ENCODE results near the gene SCAMP2.

The SCAMP2 gene

DNA sequence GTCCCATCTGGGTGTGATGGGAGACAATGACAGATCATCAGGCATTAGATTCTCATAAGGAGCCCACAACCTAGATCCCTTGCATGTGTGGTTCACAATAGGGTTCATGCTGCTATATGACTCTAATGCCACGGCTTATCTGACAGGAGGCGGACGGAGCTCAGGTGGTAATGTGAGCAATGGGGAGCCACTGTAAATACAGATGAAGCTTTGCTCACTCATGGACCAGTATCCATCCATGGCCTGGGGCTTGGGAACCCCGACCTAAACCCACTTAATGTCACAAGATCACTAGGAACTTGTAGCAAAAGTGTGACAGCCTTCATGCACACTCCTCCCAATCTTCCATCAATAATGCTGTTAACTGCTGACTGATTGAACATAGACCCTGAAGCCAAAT is 35.5 kb upstream of the SCAMP2 start:
- no peak overlapping the region for H2AFZ ChIP-seq
- H3K79me2 ChIP-seq: no peaks in the 10 kb centered on the region
- H3K4me3 ChIP-seq (ENCODE audit: low read depth, low read length): no peak overlapping the region
- TF ChIP-seq, protein P1, sequence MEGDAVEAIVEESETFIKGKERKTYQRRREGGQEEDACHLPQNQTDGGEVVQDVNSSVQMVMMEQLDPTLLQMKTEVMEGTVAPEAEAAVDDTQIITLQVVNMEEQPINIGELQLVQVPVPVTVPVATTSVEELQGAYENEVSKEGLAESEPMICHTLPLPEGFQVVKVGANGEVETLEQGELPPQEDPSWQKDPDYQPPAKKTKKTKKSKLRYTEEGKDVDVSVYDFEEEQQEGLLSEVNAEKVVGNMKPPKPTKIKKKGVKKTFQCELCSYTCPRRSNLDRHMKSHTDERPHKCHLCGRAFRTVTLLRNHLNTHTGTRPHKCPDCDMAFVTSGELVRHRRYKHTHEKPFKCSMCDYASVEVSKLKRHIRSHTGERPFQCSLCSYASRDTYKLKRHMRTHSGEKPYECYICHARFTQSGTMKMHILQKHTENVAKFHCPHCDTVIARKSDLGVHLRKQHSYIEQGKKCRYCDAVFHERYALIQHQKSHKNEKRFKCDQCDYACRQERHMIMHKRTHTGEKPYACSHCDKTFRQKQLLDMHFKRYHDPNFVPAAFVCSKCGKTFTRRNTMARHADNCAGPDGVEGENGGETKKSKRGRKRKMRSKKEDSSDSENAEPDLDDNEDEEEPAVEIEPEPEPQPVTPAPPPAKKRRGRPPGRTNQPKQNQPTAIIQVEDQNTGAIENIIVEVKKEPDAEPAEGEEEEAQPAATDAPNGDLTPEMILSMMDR (IDR thresholded peaks at IDR 0.05): no peak
- H3K27me3 ChIP-seq (ENCODE audit: control insufficient read depth, insufficient read depth, low read length): no peaks in the 10 kb centered on the region
- H3K9me3 ChIP-seq (ENCODE audit: control insufficient read depth, low read length): no peaks in the 10 kb centered on the region
- no peaks in the 10 kb centered on the region for H3K36me3 ChIP-seq (ENCODE audit: control insufficient read depth, insufficient read depth, low read length)
- H3K4me2 ChIP-seq (ENCODE audit: low read length): no peak overlapping the region
- H3K9ac ChIP-seq: no peak overlapping the region
- peaks cover 5% of the 10 kb centered on the region for H3K4me1 ChIP-seq
- H3K27ac ChIP-seq: no peak overlapping the region

DNA sequence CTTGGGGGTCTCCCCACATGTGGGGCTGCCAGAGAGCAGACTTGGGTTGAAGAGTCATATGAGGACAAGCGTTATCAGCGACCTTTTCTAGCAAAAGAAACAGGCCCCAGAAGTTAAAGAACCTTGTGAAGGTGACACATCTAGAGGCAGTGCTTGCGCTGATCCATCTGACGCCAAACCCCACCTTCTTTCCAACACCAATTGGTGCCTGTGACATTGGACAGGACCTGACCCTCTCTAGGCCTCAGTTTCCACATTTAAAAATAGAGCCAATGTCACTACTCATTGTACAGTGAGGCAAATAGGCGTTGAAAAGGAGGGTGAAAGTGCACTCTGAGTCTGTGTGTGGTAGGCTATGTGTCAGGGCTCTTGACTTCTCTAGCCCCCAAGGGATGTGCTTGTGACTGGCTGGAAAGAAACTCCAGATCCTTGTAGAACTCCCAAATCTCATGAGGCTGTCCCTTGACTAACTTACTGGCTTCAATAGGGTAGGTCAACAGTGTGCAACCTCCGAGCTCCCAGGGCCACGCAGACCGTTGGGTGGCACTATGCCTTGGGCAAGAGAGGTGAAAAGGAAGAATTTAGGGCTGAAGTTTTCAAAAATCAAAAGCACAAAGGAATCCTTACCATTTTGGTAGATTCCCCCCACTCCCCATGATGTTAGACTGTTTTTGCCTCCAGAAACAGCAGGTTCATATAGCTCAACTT is 34.2 kb upstream of the SCAMP2 start:
- H2AFZ ChIP-seq: peak overlapping the region; percentile 97
- H3K4me2 ChIP-seq (ENCODE audit: low read length): peak overlapping the region; percentile 93
- H3K27me3 ChIP-seq (ENCODE audit: control insufficient read depth, insufficient read depth, low read length): no peaks in the 10 kb centered on the region
- H3K9me3 ChIP-seq (ENCODE audit: control insufficient read depth, low read length): no peaks in the 10 kb centered on the region
- peak overlapping the region; percentile 90 for H3K27ac ChIP-seq
- H3K9ac ChIP-seq: peak overlapping the region; percentile 67
- H3K4me1 ChIP-seq: peaks cover 5% of the 10 kb centered on the region
- TF ChIP-seq, protein P1 (IDR thresholded peaks at IDR 0.05): no peak
- H3K4me3 ChIP-seq (ENCODE audit: low read depth, low read length): peak overlapping the region; percentile 74
- no peaks in the 10 kb centered on the region for H3K36me3 ChIP-seq (ENCODE audit: control insufficient read depth, insufficient read depth, low read length)
- H3K79me2 ChIP-seq: no peaks in the 10 kb centered on the region

DNA sequence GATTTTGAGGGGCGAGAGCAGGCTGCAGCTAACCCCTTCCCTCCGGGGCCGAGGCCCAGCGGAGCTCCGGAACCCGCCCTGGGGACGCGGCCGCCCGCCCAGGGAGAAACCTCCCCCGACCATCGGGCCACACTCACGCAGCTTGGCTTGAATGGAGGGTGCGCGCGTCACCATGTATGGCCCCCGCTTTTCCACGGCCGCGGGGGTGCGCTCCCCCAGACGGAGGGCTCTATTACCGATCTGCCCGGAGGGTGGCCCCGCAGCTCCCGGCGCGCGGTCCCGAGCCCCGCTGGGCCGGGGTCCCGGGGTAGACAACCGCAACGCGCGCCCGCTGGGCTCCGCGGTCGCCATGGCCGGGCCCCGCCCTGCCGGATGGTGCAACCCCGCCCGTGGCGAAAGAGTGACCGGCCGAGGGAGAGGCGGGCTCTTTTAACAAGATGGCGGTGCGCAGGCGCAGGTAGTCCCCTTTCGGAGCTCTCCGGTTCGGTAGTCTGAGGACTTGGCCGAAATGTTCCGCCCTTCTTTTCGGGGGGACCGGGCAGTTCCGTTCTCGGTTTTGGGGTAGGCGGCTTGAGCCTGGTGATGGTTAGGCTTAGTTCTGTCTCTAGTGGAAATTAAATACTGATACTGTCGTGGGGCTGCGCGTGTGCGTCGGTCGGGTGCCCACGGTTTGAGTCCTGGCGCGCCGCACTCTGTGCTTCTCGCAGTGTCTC is 33.4 kb upstream of the SCAMP2 start, which contains the start of gene FAM219B:
TSS of gene FAM219B (minus strand) at position 402 of the 713 bp plus-strand sequence. CDS start at position 351, 51 bp downstream.
- H3K4me1 ChIP-seq: peaks cover 5% of the 10 kb centered on the region
- peak within 1 kb of the TSS; percentile 74 for H3K4me3 ChIP-seq (ENCODE audit: low read depth, low read length)
- no peaks in the 10 kb centered on the region for H3K36me3 ChIP-seq (ENCODE audit: control insufficient read depth, insufficient read depth, low read length)
- peak within 1 kb of the TSS; percentile 90 for H3K27ac ChIP-seq
- H3K79me2 ChIP-seq: no peaks in the 10 kb centered on the region
- H2AFZ ChIP-seq: peak within 1 kb of the TSS; percentile 97
- no peaks in the 10 kb centered on the region for H3K9me3 ChIP-seq (ENCODE audit: control insufficient read depth, low read length)
- peak within 1 kb of the TSS; percentile 93 for H3K4me2 ChIP-seq (ENCODE audit: low read length)
- H3K27me3 ChIP-seq (ENCODE audit: control insufficient read depth, insufficient read depth, low read length): no peaks in the 10 kb centered on the region
- H3K9ac ChIP-seq: peak within 1 kb of the TSS; percentile 67
- TF ChIP-seq, protein P1 (IDR thresholded peaks at IDR 0.05): no peak

DNA sequence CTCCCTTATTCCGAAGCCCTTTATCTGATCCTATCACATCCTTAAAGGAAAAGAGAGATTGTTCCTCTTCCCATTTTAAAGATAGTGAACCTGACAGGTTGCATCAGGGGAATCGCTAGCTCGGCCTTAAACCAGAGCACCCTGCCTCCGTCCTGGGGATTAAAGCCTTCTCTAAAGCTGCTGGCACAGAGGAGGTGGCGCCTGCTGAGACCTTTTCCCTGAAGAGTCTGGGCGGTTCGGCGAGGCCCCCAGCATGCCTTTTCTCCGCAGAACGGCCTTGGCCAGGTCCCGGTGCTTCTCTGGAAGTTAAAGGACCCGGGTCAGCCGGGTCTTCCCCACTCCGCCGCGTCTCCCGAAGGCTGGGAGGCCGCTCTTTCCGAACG is 32.9 kb upstream of the SCAMP2 start:
- Histone ChIP-seq H3K4me2 (ENCODE audit: low read length) (peak overlapping the region; percentile 93), H3K27me3 (ENCODE audit: control insufficient read depth, insufficient read depth, low read length) (no peaks in the 10 kb centered on the region), H3K9ac (peak overlapping the region; percentile 67), H3K36me3 (ENCODE audit: control insufficient read depth, insufficient read depth, low read length) (no peaks in the 10 kb centered on the region), H3K79me2 (no peaks in the 10 kb centered on the region), H3K27ac (peak overlapping the region; percentile 90), H3K4me3 (ENCODE audit: low read depth, low read length) (peak overlapping the region; percentile 74), H3K4me1 (peaks cover 5% of the 10 kb centered on the region), H3K9me3 (ENCODE audit: control insufficient read depth, low read length) (no peaks in the 10 kb centered on the region), H2AFZ (peak overlapping the region; percentile 97)
- TF ChIP-seq, protein P1 (IDR thresholded peaks at IDR 0.05): no peak

All from parathyroid adenoma (tissue), 2 donors.